ENCODE data around the gene TMEM121. TPM values are rescaled to one million over a fixed set of nuclear protein-coding genes. Genes with fewer than 3 reads are reported as not detected.
A peak's percentile ranks its signal among the peaks of the same experiment; 100 is the strongest.

The TMEM121 gene
- total RNA-seq, 2 experiments from 2014 or later = 0.21 to 0.25 TPM

GRCh38 chr14:105528586-105529318 is 2.4 kb downstream of the TMEM121 start:
- Histone ChIP-seq H3K4me1 (ENCODE audit: insufficient read depth, low read length, poor library complexity, severe bottlenecking) (peaks cover 47% of the 10 kb centered on the region), H4K20me1 (ENCODE audit: insufficient read depth, low read length) (no peaks in the 10 kb centered on the region), H3K4me2 (ENCODE audit: low read length) (peak overlapping the region; percentile 79; the same call in 1 of the 2 replicates), H3K4me3 (ENCODE audit: low read depth, low read length, poor library complexity, severe bottlenecking) (peak overlapping the region; percentile 64), H2AFZ (ENCODE audit: low read length) (peak overlapping the region; percentile 90; the same call in 1 of the 2 replicates), H3K27ac (ENCODE audit: low read depth, low read length, poor library complexity, severe bottlenecking) (no peak overlapping the region), H3K79me2 (ENCODE audit: insufficient read depth, low read depth, low read length) (no peaks in the 10 kb centered on the region), H3K36me3 (ENCODE audit: insufficient read depth, low read length) (no peaks in the 10 kb centered on the region), H3K9me3 (ENCODE audit: low read length) (no peaks in the 10 kb centered on the region), H3K9me2 (ENCODE audit: insufficient read depth, low read length) (no peaks in the 10 kb centered on the region)
- TF ChIP-seq EZH2phosphoT487 (IDR thresholded peaks at IDR 0.05; ENCODE audit: borderline replicate concordance, low read depth, low read length) (no peak), CTCF (conservative IDR thresholded peaks at IDR 0.05; ENCODE audit: low read length) (no peak; the same call in 1 of the 2 replicates)
- intact Hi-C loops (cut with micrococcal nuclease; ENCODE audit: unreplicated experiment) = loop anchor here (1.0 to 2.0 kb wide), 2 partner anchors 47 to 158 kb away; no protein-coding TSS in a partner anchor
- no peak for DNase-seq (ENCODE audit: low spot score)
- POLR2A ChIA-PET = no interaction called here
- no TSS peak for BruUV-seq (replicated peaks)
- CTCF ChIA-PET (ENCODE audit: unreplicated experiment) = interaction anchor here (0.6 kb wide), 1 partner anchor 40 kb away, joined by 3 read pairs; no protein-coding TSS in a partner anchor

- Histone ChIP-seq H3K4me3 (ENCODE audit: low read depth, low read length, poor library complexity, severe bottlenecking) (no peak overlapping the region), H3K4me2 (ENCODE audit: low read length) (peak overlapping the region; percentile 79; the same call in 1 of the 2 replicates), H3K27ac (ENCODE audit: low read depth, low read length, poor library complexity, severe bottlenecking) (no peak overlapping the region), H3K4me1 (ENCODE audit: insufficient read depth, low read length, poor library complexity, severe bottlenecking) (peaks cover 47% of the 10 kb centered on the region), H3K36me3 (ENCODE audit: insufficient read depth, low read length) (no peaks in the 10 kb centered on the region), H3K79me2 (ENCODE audit: insufficient read depth, low read depth, low read length) (no peaks in the 10 kb centered on the region), H2AFZ (ENCODE audit: low read length) (no peak overlapping the region), H3K9me2 (ENCODE audit: insufficient read depth, low read length) (no peaks in the 10 kb centered on the region), H3K9me3 (ENCODE audit: low read length) (no peaks in the 10 kb centered on the region), H4K20me1 (ENCODE audit: insufficient read depth, low read length) (no peaks in the 10 kb centered on the region)
- DNase-seq (ENCODE audit: low spot score) = no peak
- intact Hi-C loops (cut with micrococcal nuclease; ENCODE audit: unreplicated experiment) = loop anchor here (2.0 kb wide), 1 partner anchor 158 kb away; no protein-coding TSS in a partner anchor
- TF ChIP-seq EZH2phosphoT487 (IDR thresholded peaks at IDR 0.05; ENCODE audit: borderline replicate concordance, low read depth, low read length) = no peak
- TF ChIP-seq CTCF (conservative IDR thresholded peaks at IDR 0.05; ENCODE audit: low read length) = no peak
- BruUV-seq (replicated peaks) = no TSS peak
- ChIA-PET CTCF (ENCODE audit: unreplicated experiment) (interaction anchor here (0.6 kb wide), 1 partner anchor 40 kb away, joined by 3 read pairs; no protein-coding TSS in a partner anchor), POLR2A (no interaction called here)
Observed at GRCh38 chr14:105529319-105529568, 2.9 kb downstream of the TMEM121 start.
